Rectal smooth muscle tissue (tissue), 1 donor: ENCODE data around the gene MCCD1.

ENCODE experiments used
- H3K27ac ChIP-seq: one replicate; pipeline ENCODE4 v1.7.0; 2013; ENCODE audit warnings: low read depth, low read length, inconsistent platforms
- H3K27me3 ChIP-seq: one replicate; pipeline ENCODE4 v1.7.0; 2013; ENCODE audit warnings: low read length; ENCODE audit not compliant: control insufficient read depth, insufficient read depth
- H3K36me3 ChIP-seq: one replicate; pipeline ENCODE4 v1.7.0; 2013; ENCODE audit warnings: low read length; ENCODE audit not compliant: control insufficient read depth, insufficient read depth
- H3K4me1 ChIP-seq: one replicate; pipeline ENCODE4 v1.7.0; 2013; ENCODE audit warnings: low read length; ENCODE audit not compliant: control insufficient read depth, insufficient read depth
- H3K4me3 ChIP-seq: one replicate; pipeline ENCODE4 v1.7.0; 2013; ENCODE audit warnings: low read length
- H3K9ac ChIP-seq: one replicate; pipeline ENCODE4 v1.7.0; 2013; ENCODE audit warnings: low read length

MCCD1 gene

DNA sequence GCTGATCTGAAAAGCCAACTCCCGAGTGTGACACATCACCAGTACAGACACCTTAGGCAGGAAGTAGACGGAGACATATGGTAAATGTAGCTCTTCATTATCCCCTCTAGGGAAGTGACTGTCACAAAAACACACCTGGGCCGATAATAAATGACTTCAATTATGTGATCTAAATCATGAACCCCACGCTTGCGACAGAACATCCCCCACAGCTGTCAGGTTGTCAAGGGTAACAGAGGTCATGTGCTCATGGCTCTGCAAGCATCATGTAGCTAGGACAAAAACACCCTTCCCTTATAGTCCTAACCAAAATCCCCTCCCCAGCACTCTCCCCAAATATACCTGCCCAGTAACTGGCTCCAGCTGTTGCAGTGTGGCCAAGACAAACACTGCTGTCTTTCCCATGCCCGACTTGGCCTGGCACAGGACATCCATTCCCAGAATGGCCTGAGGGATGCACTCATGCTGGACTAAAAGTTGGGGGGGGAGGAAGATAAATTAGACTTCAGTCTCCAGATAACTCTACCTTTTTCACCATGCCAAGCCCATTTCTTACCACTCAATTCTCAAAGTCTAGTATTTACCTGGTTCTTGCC lies 10.1 kb downstream of the MCCD1 start:
- Histone ChIP-seq H3K27me3 (no peaks in the 10 kb centered on the region), H3K27ac (no peak overlapping the region), H3K36me3 (peaks cover 45% of the 10 kb centered on the region), H3K4me1 (peaks cover 26% of the 10 kb centered on the region), H3K4me3 (no peak overlapping the region), H3K9ac (no peak overlapping the region)

DNA sequence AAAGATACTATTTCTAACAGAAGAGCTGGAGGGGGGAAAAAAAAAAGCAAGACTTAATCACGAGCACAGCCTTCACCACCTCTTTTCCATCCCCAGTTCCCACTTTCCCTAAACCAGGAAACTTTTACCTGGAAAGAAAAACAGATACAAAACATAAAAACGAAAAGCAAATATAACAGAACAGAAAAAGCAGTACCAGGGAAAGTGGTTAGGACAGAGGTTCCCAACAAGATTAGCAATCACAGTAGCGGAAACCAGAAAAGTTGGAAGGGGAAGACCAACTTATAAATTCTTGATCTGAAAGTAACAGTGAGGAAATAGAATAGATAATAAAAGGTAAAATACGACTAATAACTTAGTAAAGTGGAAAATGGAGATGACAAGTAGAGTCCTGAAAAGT lies 11.9 kb downstream of the MCCD1 start:
- H3K4me1 ChIP-seq: peaks cover 26% of the 10 kb centered on the region
- H3K36me3 ChIP-seq: peaks cover 32% of the 10 kb centered on the region

DNA sequence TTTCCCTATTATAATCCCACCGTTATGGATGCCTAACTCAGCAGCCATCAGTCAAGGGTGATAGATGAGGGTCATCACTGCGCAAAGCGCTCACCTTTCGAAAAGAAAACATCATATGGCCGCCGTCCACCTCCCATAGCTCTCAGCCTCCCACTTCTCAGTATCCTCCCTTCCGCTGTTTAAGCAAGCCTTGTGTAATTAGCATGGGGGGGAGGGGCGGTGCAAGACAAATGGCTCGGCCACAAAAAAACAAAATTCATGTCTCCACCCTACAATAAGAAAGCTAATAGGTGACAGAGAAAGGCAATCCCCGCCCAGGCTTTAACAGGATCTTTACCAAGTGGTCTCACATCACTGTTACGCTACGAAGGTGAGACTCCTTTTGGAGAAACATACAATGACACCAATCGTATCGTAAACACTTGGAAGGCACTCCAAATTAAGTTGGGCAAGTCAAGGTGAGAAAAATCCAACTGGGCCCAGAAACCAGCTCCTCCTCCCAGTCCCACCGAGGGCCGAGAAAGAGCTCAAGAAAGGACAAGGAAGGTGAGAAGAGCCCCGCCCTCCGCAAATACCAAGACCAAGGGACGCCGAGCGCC lies 12.4 kb downstream of the MCCD1 start:
- Histone ChIP-seq H3K36me3 (peaks cover 27% of the 10 kb centered on the region), H3K27ac (peak overlapping the region; percentile 89), H3K27me3 (no peaks in the 10 kb centered on the region), H3K9ac (peak overlapping the region; percentile 88), H3K4me3 (peak overlapping the region; percentile 93), H3K4me1 (peaks cover 26% of the 10 kb centered on the region)

More for the DNA sequence above, 11.9 kb downstream of the MCCD1 start:
- peak overlapping the region; percentile 89 for H3K27ac ChIP-seq
- peak overlapping the region; percentile 88 for H3K9ac ChIP-seq
- H3K27me3 ChIP-seq: no peaks in the 10 kb centered on the region
- H3K4me3 ChIP-seq: peak overlapping the region; percentile 93

DNA sequence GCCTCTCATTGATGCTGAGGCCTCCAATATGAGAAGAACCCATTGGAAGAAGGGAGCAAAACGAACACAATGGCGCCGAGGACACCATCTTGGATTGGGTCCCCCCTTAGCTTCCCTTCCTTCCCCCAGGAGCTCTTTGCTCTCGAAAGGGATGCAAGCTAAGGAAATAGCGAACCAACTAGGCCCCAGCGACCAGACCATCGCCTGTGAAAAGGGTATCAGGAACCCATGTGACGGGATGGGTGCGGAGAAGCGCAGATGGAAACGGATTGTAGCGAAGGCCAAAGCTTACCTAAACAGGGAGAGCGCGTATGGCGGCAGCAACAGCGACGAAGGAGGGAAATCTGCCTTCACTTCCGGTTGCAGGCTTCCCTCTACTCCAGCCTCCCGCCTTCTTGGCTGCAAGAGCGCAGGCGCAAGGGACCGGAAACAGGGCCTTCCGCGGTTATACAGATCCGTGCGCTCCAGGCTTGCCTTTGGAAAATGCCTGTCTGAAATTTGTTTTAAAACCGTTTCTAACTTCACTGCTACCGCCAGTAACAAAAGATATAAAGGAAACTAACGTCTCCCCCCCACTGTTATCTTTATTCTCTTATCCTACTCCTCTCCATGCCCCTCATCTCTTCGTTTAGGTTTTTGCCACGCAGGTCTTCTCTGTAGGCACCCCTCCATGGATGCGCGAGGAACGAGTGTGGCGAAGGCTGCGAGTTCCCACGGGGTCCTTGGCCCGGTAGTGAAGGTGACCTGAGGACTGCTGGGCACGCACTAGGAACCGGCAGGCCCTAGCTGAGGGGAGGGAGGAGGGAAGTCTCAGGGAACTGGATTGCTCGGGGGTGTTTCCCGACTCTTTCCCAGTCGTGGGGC lies 13.1 kb downstream of the MCCD1 start, which contains the start of gene DDX39B:
Gene DDX39B (minus strand): TSS at position 346 of the 864 bp plus-strand sequence. CDS start 1,471 bp downstream, outside the sequence.
- Histone ChIP-seq H3K4me3 (peak within 1 kb of the TSS; percentile 93), H3K27ac (peak within 1 kb of the TSS; percentile 89), H3K4me1 (peaks cover 26% of the 10 kb centered on the region), H3K9ac (peak within 1 kb of the TSS; percentile 88), H3K36me3 (peaks cover 23% of the 10 kb centered on the region), H3K27me3 (no peaks in the 10 kb centered on the region)

DNA sequence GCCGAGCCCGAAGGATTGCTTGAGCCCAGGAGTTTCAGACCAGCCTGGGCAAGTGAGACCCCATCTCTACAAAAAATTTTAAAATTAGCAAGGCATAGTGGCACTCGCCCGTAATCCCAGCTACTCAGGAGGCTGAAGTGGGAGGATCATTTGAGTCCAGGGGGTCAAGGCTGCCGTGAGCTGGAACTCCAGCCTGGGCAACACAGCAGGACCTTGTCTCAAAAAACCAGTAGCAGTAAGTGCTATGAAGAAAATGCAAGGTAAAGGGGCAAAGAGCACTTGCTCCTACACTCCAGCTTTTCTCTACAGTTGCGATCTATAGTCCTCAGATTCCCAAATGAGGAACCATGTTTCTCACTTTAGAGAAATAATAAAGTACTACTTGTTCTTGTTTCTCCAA lies 14.9 kb downstream of the MCCD1 start:
- Histone ChIP-seq H3K4me3 (no peak overlapping the region), H3K27me3 (no peaks in the 10 kb centered on the region), H3K9ac (no peak overlapping the region), H3K4me1 (peaks cover 34% of the 10 kb centered on the region), H3K27ac (no peak overlapping the region), H3K36me3 (peaks cover 18% of the 10 kb centered on the region)

DNA sequence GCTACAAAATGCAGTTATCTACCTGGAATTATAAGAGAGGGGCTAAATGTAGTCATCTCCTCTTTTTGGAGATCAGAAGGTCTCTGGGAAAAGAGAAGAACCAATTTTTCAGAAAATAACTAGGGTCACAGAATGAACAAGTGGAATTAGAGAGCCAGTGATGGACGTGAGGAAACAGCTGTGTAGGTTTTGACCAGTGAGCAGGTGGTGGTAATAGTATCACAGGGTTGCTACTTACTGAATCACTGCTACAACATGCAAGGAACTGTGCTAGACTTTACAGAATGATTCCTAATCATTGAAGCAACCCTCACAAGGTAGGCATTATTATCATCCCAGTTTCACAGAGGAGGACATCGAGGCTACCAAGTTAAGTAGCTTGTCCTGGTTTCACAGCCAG lies 15.9 kb downstream of the MCCD1 start:
- Histone ChIP-seq H3K4me3 (no peak overlapping the region), H3K27me3 (no peaks in the 10 kb centered on the region), H3K9ac (no peak overlapping the region), H3K36me3 (peaks cover 10% of the 10 kb centered on the region), H3K4me1 (peaks cover 26% of the 10 kb centered on the region), H3K27ac (no peak overlapping the region)

DNA sequence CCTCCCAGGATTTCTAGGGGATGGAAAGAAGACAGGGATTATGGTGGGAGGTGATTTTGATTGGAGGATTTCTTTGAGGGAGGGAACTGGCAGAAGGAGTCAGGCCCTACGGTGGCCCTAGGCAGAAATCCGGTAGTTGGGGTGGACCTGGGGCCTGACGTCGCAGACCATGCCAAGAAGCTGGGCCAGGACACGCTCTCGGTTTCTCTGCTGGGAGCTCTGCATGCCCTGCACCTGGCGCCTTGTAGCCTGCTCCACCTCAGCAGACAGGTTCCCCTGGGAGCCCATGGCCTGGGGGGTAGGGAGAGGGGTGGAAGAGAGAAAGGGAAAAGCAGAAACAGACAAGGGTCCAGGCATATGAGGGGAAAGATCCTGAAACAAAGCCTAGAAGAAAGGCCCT lies 16.5 kb downstream of the MCCD1 start:
- H3K4me1 ChIP-seq: peaks cover 20% of the 10 kb centered on the region

DNA sequence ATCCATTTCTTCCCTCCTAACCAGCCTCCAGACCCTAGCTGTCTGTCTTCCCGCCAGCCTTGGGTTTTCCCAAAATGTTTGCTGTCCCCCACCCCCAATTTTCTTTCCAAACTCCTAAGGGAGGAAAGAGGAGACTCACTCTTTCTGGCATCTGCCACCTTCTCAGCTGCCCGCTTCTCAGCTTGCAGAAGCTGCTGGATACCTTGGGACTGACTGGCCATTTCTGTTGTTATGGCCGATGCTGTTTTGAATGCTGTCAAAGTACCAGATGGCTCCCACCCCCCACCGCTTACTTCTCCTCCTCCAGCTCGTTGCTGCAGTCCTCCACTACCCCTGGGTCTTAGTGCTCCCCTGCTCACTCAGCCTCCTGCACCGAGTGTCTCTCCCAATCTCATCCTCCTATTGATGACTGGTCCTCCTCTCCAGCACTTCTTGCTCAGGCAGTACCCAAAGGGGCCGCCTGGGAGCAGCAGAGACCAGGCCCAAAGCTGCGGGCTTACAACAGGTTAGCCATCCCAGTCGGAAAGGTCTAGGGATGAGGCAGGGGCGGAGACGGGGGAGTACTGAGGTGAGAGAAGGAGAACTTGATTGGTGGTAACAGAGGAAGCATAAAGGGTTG lies 17.7 kb downstream of the MCCD1 start, which contains the start of gene ATP6V1G2:
Gene ATP6V1G2 (minus strand): TSS at position 270 of the 619 bp plus-strand sequence. CDS start 49 bp downstream, at position 221.
- Histone ChIP-seq H3K27ac (peak within 1 kb of the TSS; percentile 87), H3K36me3 (peaks cover 5% of the 10 kb centered on the region), H3K9ac (no peak within 1 kb of the TSS), H3K27me3 (no peaks in the 10 kb centered on the region), H3K4me1 (peaks cover 12% of the 10 kb centered on the region), H3K4me3 (peak within 1 kb of the TSS; percentile 63)

More for the DNA sequence above, 16.5 kb downstream of the MCCD1 start:
- no peaks in the 10 kb centered on the region for H3K27me3 ChIP-seq
- no peak overlapping the region for H3K9ac ChIP-seq
- H3K27ac ChIP-seq: no peak overlapping the region
- H3K36me3 ChIP-seq: peaks cover 4% of the 10 kb centered on the region
- no peak overlapping the region for H3K4me3 ChIP-seq

DNA sequence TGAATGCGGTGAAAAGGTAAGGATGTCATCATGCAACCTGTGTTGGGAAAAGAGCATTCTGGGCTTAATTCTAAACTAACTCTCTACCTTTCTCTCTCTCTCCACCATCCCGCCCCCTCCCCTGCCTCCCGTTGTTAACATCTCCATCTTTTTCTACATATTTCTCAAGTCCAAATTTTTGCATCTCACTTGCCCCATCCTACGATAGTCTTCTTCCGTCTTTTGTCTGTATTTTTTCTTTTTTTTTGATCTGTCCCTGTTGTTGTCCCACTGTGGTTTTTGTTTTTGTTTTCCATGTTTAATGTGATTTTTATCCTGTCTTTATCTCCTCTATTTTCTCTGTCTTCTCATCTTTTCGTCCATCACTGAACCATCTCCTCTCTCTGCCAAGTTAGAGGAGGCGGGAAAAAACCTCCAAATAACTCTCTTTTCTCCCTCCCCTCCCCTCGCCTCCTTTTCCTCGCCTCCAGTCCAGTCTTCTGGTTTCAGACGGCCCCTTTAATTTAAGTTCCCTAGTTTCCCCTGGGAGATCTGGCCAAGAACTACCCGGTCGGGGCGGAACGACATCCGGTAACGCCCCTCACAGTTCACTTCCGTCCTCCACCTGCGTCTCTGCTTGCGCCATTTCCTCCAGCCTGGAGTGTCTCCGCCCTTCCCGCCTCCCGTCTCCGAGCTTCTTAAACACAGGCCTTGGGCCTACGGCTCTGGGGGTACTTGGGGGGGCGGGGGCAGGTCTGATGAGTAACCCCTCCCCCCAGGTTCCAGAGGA lies 18.4 kb downstream of the MCCD1 start, which contains the start of gene NFKBIL1:
Gene NFKBIL1 (plus strand): TSS at position 651 of the 769 bp plus-strand sequence. CDS start 87 bp downstream, at position 738.
- no peak within 1 kb of the TSS for H3K9ac ChIP-seq

DNA sequence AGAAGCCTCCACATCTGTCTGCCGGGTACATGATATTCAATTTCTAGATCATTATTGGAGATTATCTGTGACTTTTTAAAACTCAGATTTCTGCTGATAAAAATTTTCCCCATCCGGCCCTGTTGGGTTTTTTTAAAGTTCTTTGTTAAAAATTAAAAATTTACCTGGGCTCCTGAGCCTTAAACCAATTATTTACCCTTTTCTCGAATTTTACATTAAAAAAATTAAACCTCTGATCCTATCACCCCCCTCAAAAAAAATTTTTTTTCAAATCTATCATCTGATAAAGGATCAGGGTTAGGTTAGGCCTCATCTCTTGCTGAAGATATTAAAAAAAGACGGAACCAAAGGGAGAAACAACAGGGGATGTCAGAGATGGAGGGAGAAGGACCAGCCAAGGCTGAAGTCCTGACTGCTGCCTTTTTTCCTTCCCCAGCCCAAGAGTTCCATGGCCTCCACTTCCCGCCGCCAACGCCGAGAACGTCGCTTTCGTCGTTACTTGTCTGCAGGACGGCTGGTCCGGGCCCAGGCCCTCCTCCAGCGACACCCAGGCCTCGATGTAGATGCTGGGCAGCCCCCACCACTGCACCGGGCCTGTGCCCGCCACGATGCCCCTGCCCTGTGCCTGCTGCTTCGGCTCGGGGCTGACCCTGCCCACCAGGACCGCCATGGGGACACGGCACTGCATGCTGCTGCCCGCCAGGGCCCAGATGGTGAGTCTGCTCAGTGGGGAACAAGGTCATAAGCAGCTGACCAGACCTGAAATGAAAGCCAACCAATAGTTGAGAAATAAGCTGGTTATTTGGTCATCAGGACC lies 19.2 kb downstream of the MCCD1 start:
- Histone ChIP-seq H3K4me1 (peaks cover 11% of the 10 kb centered on the region), H3K9ac (no peak overlapping the region), H3K36me3 (peaks cover 5% of the 10 kb centered on the region), H3K27ac (peak overlapping the region; percentile 87), H3K27me3 (no peaks in the 10 kb centered on the region), H3K4me3 (peak overlapping the region; percentile 60)

More for the DNA sequence above, 18.4 kb downstream of the MCCD1 start, which contains the start of gene NFKBIL1:
- Histone ChIP-seq H3K4me1 (peaks cover 12% of the 10 kb centered on the region), H3K4me3 (peak within 1 kb of the TSS; percentile 63), H3K27me3 (no peaks in the 10 kb centered on the region), H3K36me3 (peaks cover 5% of the 10 kb centered on the region), H3K27ac (peak within 1 kb of the TSS; percentile 87)

DNA sequence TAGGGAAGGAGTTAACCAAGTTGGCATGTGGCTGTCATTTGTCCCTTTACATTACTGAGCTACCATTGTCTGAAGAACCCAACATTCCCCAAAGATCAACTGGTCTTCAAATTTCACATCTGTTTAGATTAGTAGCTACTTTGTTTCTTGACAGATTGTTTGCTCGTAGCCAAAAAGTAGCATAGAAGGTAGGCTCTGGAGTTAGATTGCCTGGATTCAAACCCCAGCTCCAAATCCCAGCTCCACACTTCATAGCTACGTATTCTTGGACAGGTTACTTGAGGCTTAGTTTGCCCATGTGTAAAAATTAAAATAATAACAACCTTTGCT lies 19.7 kb downstream of the MCCD1 start:
- H3K9ac ChIP-seq: no peak overlapping the region
- H3K4me1 ChIP-seq: peaks cover 9% of the 10 kb centered on the region
- H3K27ac ChIP-seq: peak overlapping the region; percentile 87
- peaks cover 5% of the 10 kb centered on the region for H3K36me3 ChIP-seq
- H3K4me3 ChIP-seq: peak overlapping the region; percentile 60
- no peaks in the 10 kb centered on the region for H3K27me3 ChIP-seq
